HG02678 (cell line): ENCODE results near the gene DCUN1D4.

Experiments
- ATAC-seq: cut with Tn5 transposase; IDR thresholded peaks from one replicate; pipeline ENCODE4 v1.9.1; 2021; ENCODE audit warnings: mild to moderate bottlenecking, moderate library complexity; ENCODE audit not compliant: unreplicated experiment

The DCUN1D4 gene

GRCh38 chr4:51853027-51853682, 10.2 kb downstream of the DCUN1D4 start:
- no peak for ATAC-seq

- no peak for ATAC-seq
Measured at GRCh38 chr4:51855270-51855669, 12.3 kb downstream of the DCUN1D4 start.

GRCh38 chr4:51855751-51856150, 12.8 kb downstream of the DCUN1D4 start:
- ATAC-seq, result no peak

- ATAC-seq, result no peak
Measured at GRCh38 chr4:51858605-51859202, 15.8 kb downstream of the DCUN1D4 start.

- no peak for ATAC-seq
Measured at GRCh38 chr4:51859476-51860031, 16.6 kb downstream of the DCUN1D4 start.

- no peak for ATAC-seq
Measured at GRCh38 chr4:51862199-51862598, 19.2 kb downstream of the DCUN1D4 start.

- no peak for ATAC-seq
Measured at GRCh38 chr4:51862781-51863180, 19.8 kb downstream of the DCUN1D4 start.

- ATAC-seq, result no peak
Measured at GRCh38 chr4:51865717-51866116, 22.8 kb downstream of the DCUN1D4 start.

- ATAC-seq, result no peak
Measured at GRCh38 chr4:51866835-51867234, 23.9 kb downstream of the DCUN1D4 start.

- ATAC-seq, result no peak
Measured at GRCh38 chr4:51867689-51868448, 24.9 kb downstream of the DCUN1D4 start.

GRCh38 chr4:51868449-51868847, 25.5 kb downstream of the DCUN1D4 start:
- no peak for ATAC-seq

- no peak for ATAC-seq
Measured at GRCh38 chr4:51870441-51871188, 27.7 kb downstream of the DCUN1D4 start.

GRCh38 chr4:51872283-51872997, 29.5 kb downstream of the DCUN1D4 start:
- no peak for ATAC-seq

GRCh38 chr4:51874551-51874950, 31.6 kb downstream of the DCUN1D4 start:
- ATAC-seq, result no peak

- ATAC-seq, result no peak
Measured at GRCh38 chr4:51878431-51878830, 35.5 kb downstream of the DCUN1D4 start.

GRCh38 chr4:51880016-51880915, 37.3 kb downstream of the DCUN1D4 start:
- no peak for ATAC-seq

- ATAC-seq, result no peak
Measured at GRCh38 chr4:51884055-51884454, 41.1 kb downstream of the DCUN1D4 start.

- ATAC-seq, result no peak
Measured at GRCh38 chr4:51884606-51885005, 41.7 kb downstream of the DCUN1D4 start.

GRCh38 chr4:51885363-51885762, 42.4 kb downstream of the DCUN1D4 start:
- no peak for ATAC-seq
